Astrocyte of the spinal cord (primary cell): ENCODE results near the gene CCDC120.

Experiments
- DNase-seq: peaks from one replicate; pipeline ENCODE4 v3.0.0; 2011; ENCODE audit warnings: low read depth, low spot score
- H3K4me3 ChIP-seq: 2 replicates; pipeline ENCODE4 v1.5.1; 2011; ENCODE audit warnings: low read depth, mild to moderate bottlenecking, low read length, moderate library complexity
- CTCF ChIP-seq: IDR thresholded peaks from 2 replicates; pipeline ENCODE4 v1.5.1; 2012; ENCODE audit warnings: low read depth, mild to moderate bottlenecking, low read length, inconsistent platforms
- in situ Hi-C: cut with HindIII; loops from 2 replicates; pipeline ENCODE4 v1.10.0; 2017; ENCODE audit warnings: low sequenced_read_pairs

The CCDC120 gene

GRCh38 chrX:49075347-49075746, 16.5 kb downstream of the CCDC120 start:
- DNase-seq = no peak
- no peak overlapping the region for H3K4me3 ChIP-seq
- no peak for TF ChIP-seq CTCF
- in situ Hi-C loops = no loop called here

DNA sequence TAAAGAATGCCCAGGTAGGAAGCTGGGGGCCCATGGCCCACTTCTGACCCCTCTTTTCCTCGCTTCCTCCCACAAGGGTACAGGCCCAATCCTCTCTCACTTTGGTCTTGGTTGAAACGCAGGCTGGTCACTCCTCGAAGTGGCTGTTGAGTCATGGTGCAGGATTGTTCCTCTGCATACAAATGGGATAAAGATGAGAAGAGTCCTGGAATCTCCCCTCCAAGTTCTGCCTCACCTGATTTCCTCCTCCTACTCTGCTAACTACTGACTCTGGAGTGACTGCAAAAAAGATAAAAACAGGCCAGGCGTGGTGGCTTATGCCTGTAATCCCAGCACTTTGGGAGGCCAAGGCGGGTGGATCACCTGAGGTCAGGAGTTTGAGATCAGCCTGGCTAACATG, 19.1 kb downstream of the CCDC120 start:
- in situ Hi-C loops = no loop called here
- no peak overlapping the region for H3K4me3 ChIP-seq
- DNase-seq = no peak
- TF ChIP-seq CTCF = no peak

GRCh38 chrX:49079489-49080428, 21.0 kb downstream of the CCDC120 start, which contains the start of gene WDR45:
Gene WDR45, minus strand, starts transcription at chrX:49079887. Its CDS starts 1,792 bp downstream, at chrX:49078095.
- in situ Hi-C loops = no loop called here
- DNase-seq = peak; percentile 68
- TF ChIP-seq CTCF = no peak
- H3K4me3 ChIP-seq = peak within 1 kb of the TSS; percentile 66

- DNase-seq = no peak
- H3K4me3 ChIP-seq = no peak overlapping the region
- no peak for TF ChIP-seq CTCF
- in situ Hi-C loops = no loop called here
Observed at GRCh38 chrX:49082271-49082871, 23.6 kb downstream of the CCDC120 start.

DNA sequence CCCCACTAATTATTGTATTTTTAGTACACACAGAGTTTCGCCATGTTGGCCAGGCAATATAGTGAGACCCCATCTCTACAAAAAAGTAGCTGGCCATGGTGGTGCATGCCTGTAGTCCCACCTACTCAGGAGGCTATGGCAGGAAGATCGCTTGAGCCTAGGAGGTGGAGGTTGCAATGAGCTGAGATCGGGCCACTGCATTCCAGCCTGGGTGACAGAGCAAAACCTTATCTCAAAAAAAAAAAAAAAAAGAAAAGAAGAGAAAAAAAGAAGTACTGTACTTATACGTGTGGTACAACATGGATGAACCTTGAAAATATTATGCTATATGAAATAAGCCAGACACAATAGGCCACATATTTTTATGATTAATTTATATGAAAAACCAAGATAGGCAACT, 30.8 kb downstream of the CCDC120 start:
- H3K4me3 ChIP-seq = no peak overlapping the region
- in situ Hi-C loops = no loop called here
- DNase-seq = no peak
- TF ChIP-seq CTCF = no peak

GRCh38 chrX:49096419-49096818, 37.6 kb downstream of the CCDC120 start:
- no peak overlapping the region for H3K4me3 ChIP-seq
- no peak for TF ChIP-seq CTCF
- in situ Hi-C loops = no loop called here
- DNase-seq = no peak
